GM18951 (cell line): ENCODE data around the gene NT5DC2.

Experiments used
- POLR2A ChIP-seq: IDR thresholded peaks from 4 replicates; pipeline ENCODE4 v1.6.1; 2011; ENCODE audit warnings: mild to moderate bottlenecking; ENCODE audit not compliant: insufficient read length, insufficient read depth; ENCODE audit errors: extremely low read depth
- in situ Hi-C: fragments of 300-500 bp; cut with MboI; formaldehyde crosslinking; loops from one replicate; pipeline ENCODE4 v1.12.0; 2022; ENCODE audit warnings: low sequenced_read_pairs, mixed read lengths, inconsistent platforms; ENCODE audit not compliant: unreplicated experiment

The NT5DC2 gene

DNA sequence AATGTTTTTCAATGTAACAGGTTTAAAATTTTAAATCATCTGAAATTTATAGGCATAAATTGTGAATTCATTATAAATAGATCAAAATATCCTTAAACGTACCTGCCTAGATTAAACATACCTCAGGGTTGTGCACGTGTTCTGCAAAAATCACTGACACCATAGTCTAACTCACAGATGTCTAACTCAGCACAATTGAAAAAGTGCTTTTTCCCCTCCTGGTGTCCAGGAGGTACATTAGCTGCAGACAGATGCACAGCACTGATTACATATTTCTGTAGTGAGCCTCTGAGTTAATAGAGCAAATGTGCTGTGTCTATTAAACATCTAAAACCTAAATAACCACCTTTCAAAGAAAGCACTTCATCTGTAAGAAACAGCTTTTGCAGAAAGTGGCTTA, 13.5 kb upstream of the NT5DC2 start:
- no peak for TF ChIP-seq POLR2A
- in situ Hi-C loops: no loop called here

DNA sequence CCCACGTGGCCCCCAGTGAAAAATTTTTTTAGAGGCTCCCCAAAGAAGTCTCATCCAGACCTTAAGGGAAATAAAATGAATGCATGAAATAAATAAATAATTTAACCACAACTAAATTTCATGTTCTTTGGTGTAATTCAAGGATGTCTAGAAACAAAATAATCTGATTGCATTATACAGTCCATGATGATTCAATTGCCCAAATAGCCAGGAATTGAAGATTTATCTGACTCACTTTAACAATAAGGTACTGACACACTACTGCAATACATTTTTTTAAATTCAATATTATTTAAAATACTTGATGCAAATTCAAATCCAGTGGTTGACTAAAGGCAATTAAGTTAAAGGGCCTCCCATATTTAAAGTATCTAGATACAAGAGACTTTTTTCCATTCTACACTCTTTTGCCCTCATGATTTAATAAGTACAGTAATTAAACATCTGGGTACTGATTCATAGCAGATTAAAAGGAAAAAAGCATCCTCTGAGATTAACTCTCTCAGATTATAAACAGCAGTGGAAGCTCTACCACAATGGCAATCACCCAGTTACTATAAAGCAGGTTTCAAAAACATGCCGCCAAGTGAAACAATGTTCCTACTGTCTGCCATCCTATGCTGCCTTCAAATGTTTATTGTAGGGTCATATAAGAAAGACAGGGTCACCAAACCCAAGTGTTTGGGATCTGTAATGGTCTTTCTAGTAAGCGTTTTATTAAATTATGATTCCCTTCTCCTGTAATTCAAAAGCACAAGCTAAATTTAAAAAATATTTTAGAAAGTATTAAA, 12.6 kb upstream of the NT5DC2 start:
- no peak for TF ChIP-seq POLR2A
- in situ Hi-C loops: no loop called here

DNA sequence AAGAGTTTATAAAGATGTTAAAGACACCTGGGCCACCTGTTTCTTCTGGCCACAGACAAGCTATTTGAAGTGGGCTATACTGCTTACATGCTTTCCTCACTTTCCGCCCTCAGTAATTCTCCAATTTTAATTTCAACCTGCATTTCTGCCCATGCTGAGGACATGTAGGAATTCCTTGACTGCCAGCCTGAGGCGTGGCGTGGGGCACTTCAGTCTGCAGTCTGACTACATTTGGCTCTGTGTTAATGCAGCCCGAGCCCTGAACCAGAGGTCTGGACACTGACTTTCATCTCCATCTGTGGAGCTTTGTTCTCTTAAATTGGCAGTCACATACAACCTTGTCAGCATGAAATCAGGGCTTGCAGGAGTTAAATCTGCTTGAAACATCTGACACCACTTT, 11.3 kb upstream of the NT5DC2 start:
- no peak for TF ChIP-seq POLR2A
- in situ Hi-C loops: no loop called here

DNA sequence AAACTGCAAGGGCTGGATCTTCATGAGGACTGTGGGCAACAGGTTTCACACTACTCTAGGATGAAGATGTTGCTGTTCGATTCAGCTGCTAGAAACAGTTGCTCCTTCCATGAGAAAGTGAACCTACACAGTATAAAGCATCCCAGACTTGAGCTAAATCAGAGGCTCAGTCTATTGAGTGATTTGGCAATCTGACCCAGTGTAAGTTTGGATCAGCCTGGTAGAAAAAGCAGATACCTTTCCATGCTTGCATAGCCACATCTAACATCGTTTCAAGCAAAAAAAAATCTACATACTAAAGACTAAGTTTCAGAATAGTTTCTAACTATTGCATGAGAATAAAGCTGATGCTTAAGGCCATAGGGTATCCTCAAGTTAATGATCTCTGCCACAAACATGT, 7.4 kb upstream of the NT5DC2 start:
- no peak for TF ChIP-seq POLR2A
- in situ Hi-C loops: no loop called here

DNA sequence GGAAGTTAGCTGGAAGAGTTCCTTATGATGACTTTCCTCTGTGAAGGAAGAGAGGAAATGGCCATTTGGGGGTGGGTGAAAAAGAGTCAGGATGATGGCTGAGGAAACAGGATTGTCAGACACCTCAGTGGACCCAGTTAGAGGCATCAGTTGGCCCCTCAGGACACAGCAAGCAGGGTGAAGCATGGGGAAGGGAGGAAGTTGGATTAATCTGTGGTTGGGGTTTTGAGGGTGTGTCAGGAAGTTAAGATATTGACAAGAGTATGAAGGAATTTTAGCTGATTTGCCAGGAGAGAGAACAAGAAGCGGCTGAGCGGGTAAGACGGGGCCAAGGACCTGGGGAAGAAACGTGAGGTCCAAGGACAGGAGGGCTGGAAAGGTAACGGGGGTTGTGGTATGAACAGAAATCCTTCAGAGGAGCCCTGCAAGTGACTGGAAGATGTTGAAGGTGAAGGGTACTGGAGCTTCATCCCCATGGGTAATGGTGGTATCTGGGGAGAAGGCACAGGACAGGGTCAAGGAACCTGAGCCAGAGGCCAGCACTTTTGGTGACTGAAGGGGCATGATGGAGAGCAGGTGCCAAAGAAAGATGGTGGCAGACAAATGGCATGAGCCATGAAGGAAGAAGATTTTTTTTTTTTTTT, 5.5 kb upstream of the NT5DC2 start:
- no peak for TF ChIP-seq POLR2A
- in situ Hi-C loops: no loop called here

DNA sequence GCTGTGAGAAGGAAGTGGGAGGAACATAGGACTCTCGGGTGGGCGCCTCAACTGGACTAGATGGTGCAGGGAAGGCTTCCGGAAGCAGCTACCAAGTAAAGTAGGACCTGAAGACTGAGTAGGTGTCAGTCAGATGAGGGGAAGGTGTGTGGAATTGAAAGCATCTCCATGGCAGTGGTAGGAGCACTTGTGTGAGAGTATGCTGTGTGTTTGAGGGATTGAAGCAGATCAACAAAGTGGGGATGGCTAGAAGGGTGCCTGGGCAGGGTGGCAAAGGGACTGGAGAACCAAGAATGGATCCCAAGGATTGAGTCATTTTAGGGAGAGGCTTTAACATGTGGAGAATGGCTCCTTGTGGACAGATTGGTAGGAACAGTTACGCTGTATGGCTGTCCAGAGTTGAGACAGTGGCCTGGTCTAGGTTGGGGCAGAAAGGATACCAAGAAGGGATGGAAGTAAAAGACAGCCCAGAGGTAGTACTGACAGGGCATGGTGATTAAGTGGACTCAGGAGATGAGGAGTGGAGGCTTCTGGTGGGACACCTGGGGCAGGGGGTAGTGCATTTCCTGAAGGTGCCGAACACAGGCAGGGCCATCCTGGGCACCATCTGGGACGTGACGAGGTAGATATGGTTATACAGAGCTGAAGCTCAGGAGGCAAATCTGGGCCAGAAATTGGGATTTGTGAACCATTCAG, 4.2 kb upstream of the NT5DC2 start:
- TF ChIP-seq POLR2A: no peak
- in situ Hi-C loops: no loop called here

DNA sequence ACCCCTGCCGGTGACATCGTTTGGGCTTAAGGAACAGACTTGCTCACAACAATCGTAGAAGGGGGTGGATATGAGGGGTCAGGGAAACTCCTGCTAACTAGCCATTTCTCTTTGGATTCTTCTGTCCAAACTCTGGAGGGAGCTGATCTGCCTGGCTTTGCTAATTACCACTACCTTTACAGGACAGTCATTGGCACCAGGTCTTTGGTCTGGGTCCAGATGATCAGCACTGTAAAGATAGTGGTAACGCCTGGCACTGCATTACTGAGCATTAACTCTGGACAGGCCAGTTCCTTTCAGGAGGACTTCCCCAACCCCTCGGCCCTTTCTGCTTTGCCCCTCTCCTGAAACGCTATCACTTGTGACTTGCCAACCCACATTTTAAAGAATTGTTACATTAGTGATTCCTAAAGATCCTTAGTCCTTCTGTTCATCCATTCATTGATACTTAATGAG, 3.5 kb upstream of the NT5DC2 start:
- in situ Hi-C loops: no loop called here
- TF ChIP-seq POLR2A: no peak

DNA sequence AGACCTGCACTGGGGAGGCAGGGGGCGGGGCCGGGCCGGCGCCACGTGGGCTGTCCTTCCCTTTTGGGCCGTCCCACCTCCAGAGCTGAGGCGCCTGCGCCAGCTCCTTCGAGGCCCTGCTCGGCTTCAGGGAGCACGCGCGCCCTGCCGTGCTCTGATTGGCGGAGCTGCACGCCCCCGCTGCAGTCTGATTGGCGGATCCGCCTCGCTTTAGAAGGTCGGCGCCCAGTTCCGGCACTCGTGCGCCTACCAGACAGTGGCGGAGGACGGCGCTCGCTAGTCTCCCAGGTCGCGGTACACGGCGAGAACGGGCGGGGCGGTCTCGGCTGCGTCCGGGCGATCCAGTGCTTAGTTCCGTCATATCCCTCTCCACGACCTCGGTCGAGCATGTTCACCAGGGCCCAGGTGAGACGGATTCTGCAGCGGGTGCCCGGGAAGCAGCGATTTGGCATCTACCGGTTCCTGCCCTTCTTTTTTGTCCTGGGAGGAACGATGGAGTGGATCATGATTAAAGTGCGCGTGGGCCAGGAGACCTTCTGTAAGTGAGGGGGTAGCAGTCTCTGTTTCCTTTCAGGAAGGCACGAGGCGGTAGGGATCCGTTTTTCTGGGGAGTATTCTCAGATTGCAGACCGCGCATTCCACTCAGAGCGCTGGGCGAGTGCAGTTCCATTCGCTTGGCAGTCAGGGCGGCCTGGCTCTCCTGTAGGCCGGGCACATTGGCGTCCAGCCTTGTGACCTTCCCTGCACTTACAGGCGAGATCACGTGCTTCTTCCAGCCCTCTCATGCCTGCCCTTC, 2.9 kb upstream of the NT5DC2 start, which contains the start of gene UQCC5:
UQCC5 (plus strand) TSS at position 237 of the 796 bp plus-strand sequence; CDS start at position 388, 151 bp downstream.
- in situ Hi-C loops: no loop called here
- peak; percentile 99 for TF ChIP-seq POLR2A

DNA sequence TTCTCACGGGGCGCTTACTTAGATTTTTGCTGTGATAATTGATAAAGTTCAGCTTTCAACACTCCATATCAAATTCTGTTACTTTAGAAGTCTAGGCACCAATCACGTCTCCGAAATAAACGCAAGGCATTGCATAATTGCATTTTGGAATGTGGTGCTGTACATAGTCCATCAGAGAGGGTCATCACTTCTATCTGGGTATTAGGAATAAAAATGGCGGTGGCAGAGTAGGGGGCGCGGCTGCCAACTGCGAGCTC, 2.4 kb upstream of the NT5DC2 start:
- no peak for TF ChIP-seq POLR2A
- in situ Hi-C loops: no loop called here

DNA sequence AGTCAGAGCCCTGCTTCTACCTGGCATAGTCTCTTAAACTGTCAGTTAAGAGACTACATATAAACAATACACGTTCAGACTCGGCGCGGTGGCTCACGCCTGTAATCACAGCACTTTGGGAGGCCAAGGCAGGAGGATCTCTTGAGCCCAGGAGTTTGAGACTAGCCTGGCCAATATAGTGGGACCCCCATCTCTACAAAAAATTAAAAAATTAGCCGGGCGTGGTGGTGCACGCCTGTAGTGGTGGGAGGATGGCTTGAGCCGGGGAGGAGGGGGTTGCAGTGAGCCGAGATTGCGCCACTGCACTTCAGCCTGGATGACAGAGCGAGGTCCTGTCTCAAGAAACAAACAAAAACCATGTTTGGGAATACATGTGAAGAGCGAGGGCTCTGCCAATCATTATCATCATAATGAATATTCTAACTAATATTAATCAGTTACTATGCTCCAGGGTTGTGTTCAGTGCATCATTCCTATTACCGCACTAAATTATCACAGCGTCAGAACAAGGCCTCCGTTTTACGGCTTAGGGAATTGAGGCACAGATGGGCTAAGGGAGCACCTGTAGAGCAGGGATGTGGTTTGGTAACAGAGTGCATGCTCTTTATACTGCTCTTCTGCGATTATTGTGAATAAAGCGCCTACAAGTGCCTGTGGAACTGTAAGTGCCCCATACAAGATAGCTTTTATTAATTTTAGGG, 1.9 kb upstream of the NT5DC2 start:
- in situ Hi-C loops: no loop called here
- TF ChIP-seq POLR2A: no peak

DNA sequence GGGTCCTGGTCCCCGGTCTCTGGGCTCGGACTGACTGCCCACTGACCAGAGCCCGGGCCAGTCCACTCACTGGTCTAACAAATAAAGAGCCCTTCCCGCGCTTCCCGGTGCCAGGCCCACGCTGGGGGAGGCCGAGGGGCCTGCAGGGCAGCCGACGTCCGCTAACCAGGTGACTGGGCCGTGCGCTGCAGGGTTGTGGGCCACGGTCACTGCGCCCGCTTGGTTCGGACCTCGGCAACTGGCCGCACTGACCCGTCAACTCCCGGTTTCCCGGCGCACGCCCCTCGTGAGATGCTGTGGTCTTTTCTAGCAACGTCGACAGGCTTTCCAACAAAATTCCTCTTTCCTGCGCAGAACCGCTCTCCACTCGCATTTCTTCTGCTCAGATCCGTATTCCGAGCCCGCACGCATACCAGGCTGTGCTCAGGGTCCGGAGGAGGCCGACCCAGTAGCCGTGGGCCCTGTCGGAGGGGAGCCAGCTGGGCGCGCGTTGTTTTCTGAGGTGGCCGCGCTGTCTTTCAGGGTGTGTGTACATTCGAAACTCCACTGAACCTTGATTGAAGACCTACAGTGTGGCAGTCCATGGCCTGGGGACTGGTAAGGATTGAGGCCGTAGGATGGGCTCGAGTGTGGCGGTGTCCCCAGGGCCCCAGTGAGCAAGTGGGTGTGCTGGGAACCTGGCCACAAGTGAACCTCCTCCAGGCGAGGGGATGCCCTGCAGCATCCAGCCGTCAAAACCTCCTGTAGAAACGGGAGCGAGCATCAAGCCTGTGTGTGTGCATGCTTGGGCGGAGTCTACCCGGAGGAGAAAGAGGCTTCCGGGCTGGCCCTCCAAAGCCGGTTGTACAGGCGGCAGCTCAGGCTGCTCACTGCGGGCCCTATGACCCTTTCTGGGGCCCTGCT, 875 bp upstream of the NT5DC2 start:
- in situ Hi-C loops: no loop called here
- TF ChIP-seq POLR2A: no peak
